HG02798 (cell line): Measurements from ENCODE around the gene L3MBTL2.

Experiments used
- ATAC-seq: cut with Tn5 transposase; IDR thresholded peaks from one replicate; pipeline ENCODE4 v1.9.1; 2021; ENCODE audit warnings: mild to moderate bottlenecking; ENCODE audit not compliant: unreplicated experiment, poor library complexity

Gene L3MBTL2

GRCh38 chr22:41204066-41204465 is 1.0 kb upstream of the L3MBTL2 start:
- ATAC-seq = no peak

GRCh38 chr22:41206719-41207118 is 1.6 kb downstream of the L3MBTL2 start:
- ATAC-seq = no peak

- no peak for ATAC-seq
These were observed 10.3 kb downstream of the L3MBTL2 start for GRCh38 chr22:41215409-41215808.

- no peak for ATAC-seq
These were observed 10.8 kb downstream of the L3MBTL2 start for GRCh38 chr22:41215926-41216325.

- ATAC-seq = no peak
These were observed 11.9 kb downstream of the L3MBTL2 start for GRCh38 chr22:41216984-41217383.

GRCh38 chr22:41217553-41218157 is 12.5 kb downstream of the L3MBTL2 start:
- no peak for ATAC-seq

- no peak for ATAC-seq
These were observed 17.9 kb downstream of the L3MBTL2 start for GRCh38 chr22:41222846-41223507.

GRCh38 chr22:41223535-41223934 is 18.4 kb downstream of the L3MBTL2 start:
- ATAC-seq = no peak

- no peak for ATAC-seq
These were observed 21.9 kb downstream of the L3MBTL2 start for GRCh38 chr22:41226723-41227655.

- ATAC-seq = no peak
These were observed 24.1 kb downstream of the L3MBTL2 start for GRCh38 chr22:41229215-41229614.

- ATAC-seq = no peak
These were observed 24.8 kb downstream of the L3MBTL2 start for GRCh38 chr22:41229730-41230400.

- no peak for ATAC-seq
These were observed 25.3 kb downstream of the L3MBTL2 start for GRCh38 chr22:41230401-41230785.

- ATAC-seq = no peak
These were observed 26.3 kb downstream of the L3MBTL2 start for GRCh38 chr22:41231369-41231768.

- ATAC-seq = no peak
These were observed 29.9 kb downstream of the L3MBTL2 start for GRCh38 chr22:41234815-41235695.

- no peak for ATAC-seq
These were observed 32.1 kb downstream of the L3MBTL2 start for GRCh38 chr22:41237036-41237706.

- ATAC-seq = peak; percentile 79
These were observed 32.8 kb downstream of the L3MBTL2 start for GRCh38 chr22:41237707-41238569.

- ATAC-seq = no peak
These were observed 33.7 kb downstream of the L3MBTL2 start for GRCh38 chr22:41238570-41239442.
